SK-N-MC (cell line): ENCODE data around the gene PCCA.

ENCODE experiments used
- DNase-seq: peaks from one replicate; pipeline ENCODE4 v3.0.0-alpha.2; 2011; ENCODE audit warnings: low read depth, low spot score
- H3K27ac ChIP-seq: fragments of 200-600 bp; sonication (generic); 2 replicates; pipeline ENCODE4 v1.5.1; 2016; ENCODE audit warnings: mixed run types
- H3K36me3 ChIP-seq: fragments of 200-600 bp; sonication (generic); 2 replicates; pipeline ENCODE4 v1.6.1; 2017; ENCODE audit warnings: antibody characterized with exemption, low read length, mixed read lengths; ENCODE audit not compliant: insufficient read depth
- H3K4me3 ChIP-seq: fragments of 200-600 bp; sonication (generic); 2 replicates; pipeline ENCODE4 v1.5.1; 2016
- H3K9ac ChIP-seq: fragments of 200-600 bp; sonication (generic); 2 replicates; pipeline ENCODE4 v1.8.0; 2017; ENCODE audit warnings: mixed run types, mixed read lengths; ENCODE audit not compliant: insufficient read length
- H3K9me3 ChIP-seq: fragments of 200-600 bp; sonication (generic); 2 replicates; pipeline ENCODE4 v1.6.1; 2017; ENCODE audit warnings: low read depth, mild to moderate bottlenecking, antibody characterized with exemption, low read length, moderate library complexity, mixed read lengths
- EZH2 ChIP-seq: fragments of 200-600 bp; sonication (generic); IDR thresholded peaks from one replicate; pipeline ENCODE4 v1.6.1; 2017; ENCODE audit warnings: antibody characterized with exemption
- FOXP2 ChIP-seq: optimal IDR thresholded peaks from 2 replicates; pipeline ENCODE3; 2011; ENCODE audit warnings: mild to moderate bottlenecking, moderate library complexity; ENCODE audit not compliant: insufficient read depth; ENCODE audit errors: extremely low read length, control extremely low read depth
- POLR2AphosphoS5 ChIP-seq: IDR thresholded peaks from 2 replicates; pipeline ENCODE4 v1.6.1; 2012; ENCODE audit warnings: mild to moderate bottlenecking, low read depth, low read length, borderline replicate concordance

PCCA gene

DNA sequence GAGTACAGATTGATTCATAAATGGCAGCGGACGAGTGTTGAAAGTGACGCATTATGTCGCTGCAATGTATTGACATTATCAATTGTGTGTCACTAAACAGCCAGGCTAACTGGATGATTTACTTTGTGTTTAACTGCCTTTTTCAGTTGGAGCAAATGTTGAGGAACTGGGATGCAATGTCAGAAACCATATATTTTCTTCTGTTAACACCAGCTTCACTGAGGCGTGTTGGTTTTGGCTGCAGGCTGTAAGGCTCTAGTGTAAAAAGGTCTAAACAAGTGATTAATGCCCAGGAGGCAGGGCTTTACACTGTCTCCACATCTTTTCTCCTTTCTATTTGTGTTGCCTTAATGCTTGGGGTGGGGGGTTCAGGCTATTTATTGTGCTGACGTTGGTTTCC, 419.6 kb downstream of the PCCA start:
- Histone ChIP-seq H3K4me3 (no peak overlapping the region), H3K9me3 (no peaks in the 10 kb centered on the region), H3K27ac (peak overlapping the region; percentile 79; the same call in 1 of the 2 replicates), H3K9ac (no peak overlapping the region), H3K36me3 (no peaks in the 10 kb centered on the region)
- DNase-seq: no peak
- TF ChIP-seq POLR2AphosphoS5 (no peak), FOXP2 (no peak), EZH2 (no peak)

DNA sequence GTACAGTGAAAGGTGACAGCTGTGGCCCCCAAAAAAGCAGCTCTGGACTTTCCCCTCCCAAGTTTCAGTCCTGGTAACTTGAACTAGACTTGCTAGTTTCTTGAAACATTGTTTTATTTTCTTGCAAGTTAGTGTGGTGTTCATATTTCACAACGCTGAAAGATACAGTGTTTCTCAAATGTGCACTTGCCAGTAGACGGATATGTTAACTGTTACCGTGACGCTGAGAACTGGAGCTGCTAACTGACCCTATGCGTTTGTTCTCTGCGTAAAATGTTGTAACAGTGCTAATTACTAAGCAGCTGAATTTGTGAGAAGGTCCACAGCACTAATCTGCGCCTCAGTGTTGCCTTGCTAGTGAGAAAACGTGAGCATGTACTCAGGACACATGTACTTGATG, 420.1 kb downstream of the PCCA start:
- Histone ChIP-seq H3K4me3 (no peak overlapping the region), H3K9me3 (no peaks in the 10 kb centered on the region), H3K9ac (no peak overlapping the region), H3K27ac (peak overlapping the region; percentile 79), H3K36me3 (no peaks in the 10 kb centered on the region)
- DNase-seq: no peak
- no peak for TF ChIP-seq POLR2AphosphoS5
- TF ChIP-seq FOXP2: no peak
- no peak for TF ChIP-seq EZH2

GRCh38 chr13:100510208-100510957, 421.5 kb downstream of the PCCA start:
- Histone ChIP-seq H3K9ac (peak overlapping the region; percentile 0), H3K9me3 (no peaks in the 10 kb centered on the region), H3K4me3 (peak overlapping the region; percentile 30), H3K36me3 (no peaks in the 10 kb centered on the region), H3K27ac (peak overlapping the region; percentile 79)
- no peak for TF ChIP-seq FOXP2
- TF ChIP-seq EZH2: no peak
- no peak for TF ChIP-seq POLR2AphosphoS5
- no peak for DNase-seq

GRCh38 chr13:100511466-100511865, 422.6 kb downstream of the PCCA start:
- Histone ChIP-seq H3K9ac (no peak overlapping the region), H3K4me3 (no peak overlapping the region), H3K36me3 (no peaks in the 10 kb centered on the region), H3K27ac (0 out of 2 replicates have a peak overlapping the region, but pooled peaks have one; percentile 79), H3K9me3 (no peaks in the 10 kb centered on the region)
- no peak for DNase-seq
- TF ChIP-seq EZH2 (no peak), POLR2AphosphoS5 (no peak)

- Histone ChIP-seq H3K27ac (peak overlapping the region; percentile 96), H3K9me3 (no peaks in the 10 kb centered on the region), H3K4me3 (no peak overlapping the region), H3K36me3 (no peaks in the 10 kb centered on the region), H3K9ac (peak overlapping the region; percentile 44)
- TF ChIP-seq EZH2 (no peak), FOXP2 (no peak), POLR2AphosphoS5 (no peak)
- DNase-seq: no peak
Measured at GRCh38 chr13:100512422-100512821, 423.5 kb downstream of the PCCA start.

- Histone ChIP-seq H3K36me3 (no peaks in the 10 kb centered on the region; the same call in 1 of the 2 replicates), H3K4me3 (no peak overlapping the region), H3K9me3 (no peaks in the 10 kb centered on the region), H3K27ac (peak overlapping the region; percentile 96), H3K9ac (peak overlapping the region; percentile 44)
- no peak for DNase-seq
- no peak for TF ChIP-seq POLR2AphosphoS5
Measured at GRCh38 chr13:100513171-100513570, 424.3 kb downstream of the PCCA start.

DNA sequence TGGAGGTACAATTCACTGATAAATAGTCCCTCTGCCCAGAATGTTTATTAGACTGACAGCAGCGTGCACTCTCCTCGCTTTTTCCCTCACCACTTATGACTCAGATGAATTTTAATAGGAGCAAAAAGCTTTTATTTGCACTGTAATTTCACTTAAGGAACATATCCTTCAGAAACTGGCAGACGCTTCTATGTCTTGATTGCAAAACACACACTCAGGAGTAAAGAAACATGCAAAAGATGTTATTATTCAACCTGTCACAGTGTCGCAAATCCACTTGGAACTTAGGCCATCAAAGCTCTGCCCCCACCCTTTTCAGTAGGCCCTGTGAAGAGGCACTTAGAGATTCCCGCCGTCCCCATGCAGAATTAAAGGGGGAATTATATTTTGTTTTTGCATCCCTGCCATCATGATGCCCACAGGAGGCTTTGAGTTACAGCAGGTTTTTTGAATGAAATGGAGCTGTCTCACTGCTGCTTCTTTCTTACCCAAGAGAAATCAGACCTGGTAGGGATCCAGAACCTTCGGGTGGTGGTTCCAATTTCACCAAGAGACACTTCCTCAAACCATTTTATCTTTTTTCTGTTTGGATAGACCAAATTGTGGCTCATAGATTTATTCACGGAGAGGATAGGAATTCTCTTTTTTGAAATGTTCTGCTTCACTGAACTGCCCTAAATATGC, 425.2 kb downstream of the PCCA start:
- DNase-seq: peak; percentile 71
- TF ChIP-seq EZH2: no peak
- peak; percentile 42; the same call in 1 of the 2 replicates for TF ChIP-seq POLR2AphosphoS5

GRCh38 chr13:100514788-100515409, 426.0 kb downstream of the PCCA start:
- H3K9ac ChIP-seq: peak overlapping the region; percentile 65
- no peaks in the 10 kb centered on the region; the same call in 1 of the 2 replicates for H3K36me3 ChIP-seq
- H3K27ac ChIP-seq: peak overlapping the region; percentile 96
- H3K4me3 ChIP-seq: peak overlapping the region; percentile 68
- no peaks in the 10 kb centered on the region for H3K9me3 ChIP-seq
- DNase-seq: peak; percentile 82
- TF ChIP-seq EZH2 (no peak), FOXP2 (no peak), POLR2AphosphoS5 (no peak)

More for the DNA sequence above, 425.2 kb downstream of the PCCA start:
- H3K9ac ChIP-seq: peak overlapping the region; percentile 65
- H3K27ac ChIP-seq: peak overlapping the region; percentile 96
- H3K36me3 ChIP-seq: no peaks in the 10 kb centered on the region; the same call in 1 of the 2 replicates
- peak overlapping the region; percentile 68 for H3K4me3 ChIP-seq
- no peaks in the 10 kb centered on the region for H3K9me3 ChIP-seq
